ENCODE measurements around the gene PAX3. TPM values are rescaled to one million over a fixed set of nuclear protein-coding genes. Genes with fewer than 3 reads are reported as not detected.

The PAX3 gene
- total RNA-seq, 1 donor from 2014 or later = 66.7 TPM

DNA sequence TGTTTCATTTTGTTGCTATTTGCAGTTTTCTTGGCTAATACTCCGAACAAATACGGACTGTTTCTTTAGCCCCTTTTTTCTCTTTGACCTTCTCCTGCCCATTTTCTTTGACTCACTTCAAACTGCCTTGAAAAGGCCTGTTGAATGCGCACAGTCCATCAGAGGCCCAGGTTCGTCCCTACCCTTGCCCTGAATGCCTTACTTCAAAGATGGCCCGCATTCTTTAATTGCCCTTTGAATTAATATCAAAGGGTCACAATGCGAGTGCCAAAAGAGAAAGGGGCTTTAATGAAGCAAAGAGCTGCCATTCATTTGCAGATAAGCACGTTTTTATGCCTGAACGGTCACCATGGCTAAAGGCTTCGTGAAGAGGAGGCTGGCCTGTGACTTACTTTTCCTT, 29.7 kb downstream of the PAX3 start:
- peaks cover 9% of the 10 kb centered on the region for H3K4me1 Mint-ChIP-seq (ENCODE audit: unreplicated experiment)
- no peak overlapping the region for H3K4me3 Mint-ChIP-seq
- no peak for DNase-seq (ENCODE audit: extremely low spot score, unreplicated experiment)
- TF ChIP-seq, protein P1, sequence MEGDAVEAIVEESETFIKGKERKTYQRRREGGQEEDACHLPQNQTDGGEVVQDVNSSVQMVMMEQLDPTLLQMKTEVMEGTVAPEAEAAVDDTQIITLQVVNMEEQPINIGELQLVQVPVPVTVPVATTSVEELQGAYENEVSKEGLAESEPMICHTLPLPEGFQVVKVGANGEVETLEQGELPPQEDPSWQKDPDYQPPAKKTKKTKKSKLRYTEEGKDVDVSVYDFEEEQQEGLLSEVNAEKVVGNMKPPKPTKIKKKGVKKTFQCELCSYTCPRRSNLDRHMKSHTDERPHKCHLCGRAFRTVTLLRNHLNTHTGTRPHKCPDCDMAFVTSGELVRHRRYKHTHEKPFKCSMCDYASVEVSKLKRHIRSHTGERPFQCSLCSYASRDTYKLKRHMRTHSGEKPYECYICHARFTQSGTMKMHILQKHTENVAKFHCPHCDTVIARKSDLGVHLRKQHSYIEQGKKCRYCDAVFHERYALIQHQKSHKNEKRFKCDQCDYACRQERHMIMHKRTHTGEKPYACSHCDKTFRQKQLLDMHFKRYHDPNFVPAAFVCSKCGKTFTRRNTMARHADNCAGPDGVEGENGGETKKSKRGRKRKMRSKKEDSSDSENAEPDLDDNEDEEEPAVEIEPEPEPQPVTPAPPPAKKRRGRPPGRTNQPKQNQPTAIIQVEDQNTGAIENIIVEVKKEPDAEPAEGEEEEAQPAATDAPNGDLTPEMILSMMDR (conservative IDR thresholded peaks at IDR 0.05) = no peak
- no peaks in the 10 kb centered on the region for H3K36me3 Mint-ChIP-seq
- no peaks in the 10 kb centered on the region for H3K9me3 Mint-ChIP-seq
- no peak overlapping the region for H3K27ac Mint-ChIP-seq
- H3K27me3 Mint-ChIP-seq = peaks cover 92% of the 10 kb centered on the region

DNA sequence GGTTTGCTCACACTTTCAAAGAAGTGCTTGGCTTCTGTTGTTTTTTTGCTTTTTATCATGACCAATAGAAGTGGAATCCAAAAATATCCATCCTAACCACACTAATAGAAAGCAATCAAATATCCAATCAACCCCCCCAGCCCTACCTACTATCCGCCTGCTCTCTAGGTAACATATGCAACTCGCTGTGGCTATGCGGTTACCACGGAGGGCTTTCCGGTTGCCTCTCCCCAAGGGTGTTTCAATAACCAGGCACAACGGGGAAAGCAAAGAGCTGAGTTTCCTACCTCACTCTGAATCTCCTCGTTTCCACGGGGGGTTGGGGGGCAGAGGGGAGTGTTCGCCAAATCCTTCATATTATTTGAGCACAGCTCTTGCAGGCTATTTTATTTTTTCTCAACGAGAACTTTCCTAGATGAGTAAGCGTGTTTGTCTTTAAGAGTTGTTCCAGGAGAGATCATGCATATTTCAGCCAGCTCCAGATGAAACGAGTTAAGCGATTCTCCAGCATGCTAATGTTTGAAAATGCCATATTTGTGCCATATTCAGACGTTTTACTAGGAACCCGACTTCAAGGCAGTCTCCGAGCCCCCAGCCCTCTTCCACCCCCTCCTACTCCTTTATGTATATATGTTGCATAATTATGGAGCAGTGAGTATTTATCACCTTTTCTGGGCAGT, 30.3 kb downstream of the PAX3 start:
- H3K27me3 Mint-ChIP-seq = peaks cover 92% of the 10 kb centered on the region

DNA sequence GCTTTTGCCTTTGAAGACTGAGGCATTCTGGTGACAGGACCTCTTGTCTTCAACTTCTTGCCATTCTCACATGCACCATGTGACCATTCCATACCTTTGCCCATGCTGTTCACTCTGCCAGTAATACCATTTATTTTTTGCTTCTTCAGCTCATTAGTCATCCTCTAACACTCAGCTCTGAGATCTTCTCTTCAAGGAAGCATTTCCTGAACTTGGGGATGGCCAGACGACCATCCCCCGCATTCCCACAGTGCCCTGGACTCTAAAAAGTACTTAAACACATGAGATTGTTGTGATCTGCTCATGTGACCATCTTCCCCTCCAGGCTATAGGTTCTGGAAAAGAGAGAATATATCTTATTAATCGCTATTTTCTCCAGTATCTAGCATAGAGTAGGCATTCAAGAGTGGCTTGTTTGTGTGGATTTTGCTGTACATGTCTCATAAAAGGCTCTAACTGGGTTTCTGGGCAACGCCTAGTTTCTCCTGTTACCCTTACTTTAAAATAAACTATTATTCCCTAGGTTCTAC, 33.9 kb downstream of the PAX3 start:
- Mint-ChIP-seq H3K27ac (no peak overlapping the region), H3K27me3 (peaks cover 68% of the 10 kb centered on the region), H3K4me1 (ENCODE audit: unreplicated experiment) (no peaks in the 10 kb centered on the region), H3K36me3 (no peaks in the 10 kb centered on the region), H3K4me3 (no peak overlapping the region), H3K9me3 (no peaks in the 10 kb centered on the region)
- DNase-seq (ENCODE audit: extremely low spot score, unreplicated experiment) = no peak
- TF ChIP-seq, protein P1 (conservative IDR thresholded peaks at IDR 0.05) = no peak

More for the DNA sequence above, 30.3 kb downstream of the PAX3 start:
- H3K4me3 Mint-ChIP-seq = no peak overlapping the region
- TF ChIP-seq, protein P1 (conservative IDR thresholded peaks at IDR 0.05) = no peak
- no peaks in the 10 kb centered on the region for H3K9me3 Mint-ChIP-seq
- no peaks in the 10 kb centered on the region for H3K36me3 Mint-ChIP-seq
- DNase-seq (ENCODE audit: extremely low spot score, unreplicated experiment) = no peak
- H3K4me1 Mint-ChIP-seq (ENCODE audit: unreplicated experiment) = peaks cover 9% of the 10 kb centered on the region
- H3K27ac Mint-ChIP-seq = no peak overlapping the region

DNA sequence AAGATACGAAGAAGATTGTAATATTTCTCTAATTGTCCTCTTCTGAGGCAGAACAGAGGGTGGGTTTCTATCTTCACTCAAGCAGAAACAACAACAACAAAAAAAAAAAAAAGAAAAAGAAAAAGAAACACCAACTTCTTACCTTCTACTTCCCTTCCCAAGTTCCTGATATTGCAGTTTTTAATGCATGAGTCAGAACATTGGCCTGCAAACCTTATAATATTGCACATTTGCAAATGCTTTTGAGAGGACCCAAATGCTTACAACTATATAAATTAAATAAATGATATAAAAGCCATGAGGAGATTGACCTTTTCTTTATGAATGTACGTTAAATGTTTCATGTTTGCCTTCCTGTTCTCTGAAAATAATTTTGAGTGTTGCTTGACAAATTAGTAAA, 37.3 kb downstream of the PAX3 start:
- peaks cover 5% of the 10 kb centered on the region for H3K4me1 Mint-ChIP-seq (ENCODE audit: unreplicated experiment)
- peaks cover 68% of the 10 kb centered on the region for H3K27me3 Mint-ChIP-seq
- no peaks in the 10 kb centered on the region for H3K9me3 Mint-ChIP-seq
- H3K36me3 Mint-ChIP-seq = no peaks in the 10 kb centered on the region
- DNase-seq (ENCODE audit: extremely low spot score, unreplicated experiment) = no peak
- H3K4me3 Mint-ChIP-seq = no peak overlapping the region
- TF ChIP-seq, protein P1 (conservative IDR thresholded peaks at IDR 0.05) = no peak
- no peak overlapping the region for H3K27ac Mint-ChIP-seq

- Mint-ChIP-seq H3K36me3 (no peaks in the 10 kb centered on the region), H3K9me3 (no peaks in the 10 kb centered on the region), H3K27me3 (peaks cover 71% of the 10 kb centered on the region), H3K4me1 (ENCODE audit: unreplicated experiment) (peaks cover 8% of the 10 kb centered on the region), H3K27ac (no peak overlapping the region), H3K4me3 (no peak overlapping the region)
- TF ChIP-seq, protein P1 (conservative IDR thresholded peaks at IDR 0.05) = no peak
- no peak for DNase-seq (ENCODE audit: extremely low spot score, unreplicated experiment)
Observed at GRCh38 chr2:222257645-222258044, 41.2 kb downstream of the PAX3 start.

Measured in type B pancreatic cell (in vitro differentiated cells).